ENCODE results near the gene ZMIZ1.

The ZMIZ1 gene

DNA sequence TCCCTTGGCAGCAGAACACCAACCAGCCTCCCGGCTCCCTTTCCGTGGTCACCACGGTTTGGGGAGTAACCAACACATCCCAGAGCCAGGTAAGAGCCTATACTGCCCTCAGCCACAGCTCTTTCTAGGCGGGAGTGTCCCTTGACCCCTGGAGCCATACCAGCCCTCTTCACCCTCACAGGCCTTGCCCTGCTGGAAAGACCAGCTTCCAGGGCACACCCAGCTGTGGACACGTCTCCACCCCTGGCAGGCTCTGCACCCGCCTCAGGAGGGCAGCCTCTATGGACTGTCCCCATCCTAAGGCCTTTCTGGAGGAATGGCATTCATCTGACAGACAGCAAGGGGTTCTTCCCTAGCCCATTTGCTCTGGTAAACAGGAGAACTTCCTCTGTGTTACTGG lies 221.0 kb downstream of the ZMIZ1 start:
- TF ChIP-seq, protein P1, sequence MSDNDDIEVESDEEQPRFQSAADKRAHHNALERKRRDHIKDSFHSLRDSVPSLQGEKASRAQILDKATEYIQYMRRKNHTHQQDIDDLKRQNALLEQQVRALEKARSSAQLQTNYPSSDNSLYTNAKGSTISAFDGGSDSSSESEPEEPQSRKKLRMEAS (IDR thresholded peaks at IDR 0.05; ENCODE audit: low read depth, low read length), result no peak
- no peak for DNase-seq (ENCODE audit: low read depth)

DNA sequence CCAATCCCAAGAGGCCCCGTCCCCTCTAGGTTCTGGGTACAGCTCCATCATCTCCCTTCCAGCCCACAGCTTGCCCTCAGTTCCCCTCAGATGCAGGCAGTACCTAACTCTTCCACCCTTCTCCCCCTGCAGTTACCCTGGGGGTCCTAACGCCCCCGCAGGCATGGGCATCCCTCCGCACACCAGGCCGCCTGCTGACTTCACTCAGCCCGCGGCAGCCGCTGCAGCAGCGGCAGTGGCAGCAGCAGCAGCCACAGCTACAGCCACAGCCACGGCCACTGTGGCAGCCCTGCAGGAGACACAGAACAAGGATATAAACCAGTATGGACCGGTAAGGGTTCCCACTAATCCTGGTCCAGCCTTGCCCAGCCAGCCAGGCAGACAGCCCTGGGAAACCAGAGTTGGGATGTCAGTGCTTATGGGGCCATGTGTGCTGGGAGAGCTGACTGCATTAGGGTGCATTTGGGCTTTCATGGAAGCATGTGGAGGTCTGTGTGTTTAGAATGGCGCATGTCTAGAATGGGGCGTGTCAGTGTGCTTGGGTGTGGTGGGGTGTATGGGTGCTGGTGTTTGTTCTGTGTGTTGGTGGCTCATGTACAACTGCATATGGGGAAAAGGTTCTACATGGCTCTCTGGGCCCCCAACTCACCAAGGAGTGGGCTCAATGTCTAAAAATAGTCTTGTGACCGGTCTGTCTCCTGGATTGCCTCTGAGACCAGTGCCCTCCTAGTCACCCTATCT lies 223.4 kb downstream of the ZMIZ1 start:
- H3K4me3 ChIP-seq (ENCODE audit: low read depth, low read length), result no peak overlapping the region

More for the DNA sequence above, 221.0 kb downstream of the ZMIZ1 start:
- H3K4me3 ChIP-seq (ENCODE audit: low read depth, low read length), result no peak overlapping the region

GRCh38 chr10:79292891-79293746 lies 224.4 kb downstream of the ZMIZ1 start:
- no peak overlapping the region for H3K4me3 ChIP-seq (ENCODE audit: low read depth, low read length)
- TF ChIP-seq, protein P1 (IDR thresholded peaks at IDR 0.05; ENCODE audit: low read depth, low read length), result no peak
- TF ChIP-seq CTCF (IDR thresholded peaks at IDR 0.05; ENCODE audit: low read depth, low read length) (peak; percentile 73), POLR2A (IDR thresholded peaks at IDR 0.05; ENCODE audit: extremely low read depth, insufficient read length) (no peak), MYC (IDR thresholded peaks at IDR 0.05; ENCODE audit: low read depth, low read length) (no peak)
- DNase-seq (ENCODE audit: low read depth), result peak; percentile 88

More for the DNA sequence above, 223.4 kb downstream of the ZMIZ1 start:
- TF ChIP-seq, protein P1 (IDR thresholded peaks at IDR 0.05; ENCODE audit: low read depth, low read length), result peak; percentile 34; the same call in 1 of the 2 replicates
- TF ChIP-seq POLR2A (IDR thresholded peaks at IDR 0.05; ENCODE audit: extremely low read depth, insufficient read length), result no peak
- DNase-seq (ENCODE audit: low read depth), result no peak

DNA sequence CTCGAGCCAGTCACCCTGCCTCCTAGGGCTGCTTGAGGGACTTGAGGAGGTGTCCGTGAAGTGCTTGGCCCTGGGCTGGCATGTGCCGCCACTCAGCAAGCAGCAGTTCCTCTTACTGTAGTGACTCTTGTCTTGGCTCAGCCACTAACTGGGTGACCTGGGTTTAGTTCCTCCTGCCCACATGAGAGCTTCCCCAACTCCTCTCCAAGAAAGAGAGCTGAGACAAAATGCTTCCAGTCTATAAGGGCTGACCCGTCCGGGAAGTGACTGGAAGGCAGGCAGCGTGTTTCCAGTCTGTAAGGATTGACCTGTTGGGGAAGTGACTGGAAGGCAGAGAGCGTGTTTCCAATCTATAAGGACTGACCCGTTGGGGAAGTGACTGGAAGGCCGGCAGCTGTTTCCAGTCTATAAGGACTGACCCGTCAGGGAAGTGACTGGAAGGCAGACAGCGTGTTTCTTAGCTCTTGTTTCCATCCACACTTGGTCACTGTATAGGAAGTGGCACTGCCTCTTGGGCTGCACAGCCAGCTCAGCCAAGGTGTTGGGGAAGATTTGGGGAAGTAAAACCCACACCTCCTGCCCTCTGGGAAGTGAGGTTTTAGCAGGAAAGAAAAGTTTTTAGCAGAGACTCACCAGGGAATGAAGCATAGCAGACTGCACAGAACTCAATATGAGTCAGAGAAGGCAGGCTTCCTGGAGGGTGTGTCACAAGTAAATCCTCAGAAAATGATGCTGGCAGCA lies 225.2 kb downstream of the ZMIZ1 start:
- TF ChIP-seq, protein P1 (IDR thresholded peaks at IDR 0.05; ENCODE audit: low read depth, low read length), result peak; percentile 91
- no peak for TF ChIP-seq CTCF (IDR thresholded peaks at IDR 0.05; ENCODE audit: low read depth, low read length)
- peak; percentile 88 for TF ChIP-seq MYC (IDR thresholded peaks at IDR 0.05; ENCODE audit: low read depth, low read length)
- no peak for TF ChIP-seq POLR2A (IDR thresholded peaks at IDR 0.05; ENCODE audit: extremely low read depth, insufficient read length)
- peak; percentile 92 for DNase-seq (ENCODE audit: low read depth)
- H3K4me3 ChIP-seq (ENCODE audit: low read depth, low read length), result no peak overlapping the region

- no peak overlapping the region for H3K4me3 ChIP-seq (ENCODE audit: low read depth, low read length)
- DNase-seq (ENCODE audit: low read depth), result peak; percentile 43
- 0 out of 2 replicates have a peak, but pooled peaks have one; percentile 31 for TF ChIP-seq MYC (IDR thresholded peaks at IDR 0.05; ENCODE audit: low read depth, low read length)
- TF ChIP-seq POLR2A (IDR thresholded peaks at IDR 0.05; ENCODE audit: extremely low read depth, insufficient read length), result no peak
- no peak for TF ChIP-seq CTCF (IDR thresholded peaks at IDR 0.05; ENCODE audit: low read depth, low read length)
- TF ChIP-seq, protein P1 (IDR thresholded peaks at IDR 0.05; ENCODE audit: low read depth, low read length), result peak; percentile 50; the same call in 1 of the 2 replicates
These were observed 226.8 kb downstream of the ZMIZ1 start for GRCh38 chr10:79295563-79295962.

DNA sequence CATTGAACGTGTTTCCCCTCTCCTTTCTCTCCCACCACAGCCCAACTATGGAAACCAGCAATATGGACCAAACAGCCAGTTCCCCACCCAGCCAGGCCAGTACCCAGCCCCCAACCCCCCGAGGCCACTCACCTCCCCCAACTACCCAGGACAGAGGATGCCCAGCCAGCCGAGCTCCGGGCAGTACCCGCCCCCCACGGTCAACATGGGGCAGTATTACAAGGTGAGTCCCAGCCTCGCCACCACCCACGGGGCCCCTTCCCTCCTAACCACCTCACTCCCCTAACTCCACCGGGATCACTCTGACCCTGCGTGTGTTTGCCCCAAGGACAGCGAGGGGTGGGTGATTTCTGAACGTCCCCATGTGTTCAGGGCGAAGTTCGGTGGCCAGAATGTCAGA lies 227.7 kb downstream of the ZMIZ1 start:
- TF ChIP-seq CTCF (IDR thresholded peaks at IDR 0.05; ENCODE audit: low read depth, low read length) (no peak), POLR2A (IDR thresholded peaks at IDR 0.05; ENCODE audit: extremely low read depth, insufficient read length) (no peak)
- TF ChIP-seq, protein P1 (IDR thresholded peaks at IDR 0.05; ENCODE audit: low read depth, low read length), result no peak
- H3K4me3 ChIP-seq (ENCODE audit: low read depth, low read length), result no peak overlapping the region

More for the DNA sequence above, 227.7 kb downstream of the ZMIZ1 start:
- no peak for DNase-seq (ENCODE audit: low read depth)

Data from NB4 (cell line).